Endometrial microvascular endothelial cells (primary cell): ENCODE data around the gene ASH1L. TPM values are rescaled to one million over a fixed set of nuclear protein-coding genes. Genes with fewer than 3 reads are reported as not detected.
"Not testable (repeated sequence)": the region's sequence is repeated elsewhere in the genome, so short reads cannot be mapped to it uniquely, and the experiment has no call there.

Experiments
- in situ Hi-C: cut with HindIII; loops from 2 replicates; pipeline ENCODE4 v1.10.0; 2017; ENCODE audit warnings: low sequenced_read_pairs, low pct_unique_long_range_greater_than_20kb; ENCODE audit errors: inconsistent ontology term
- total RNA-seq: library from RNA; depleted of rRNA; stranded (reverse); fragments of >200 nt; gene quantifications from one replicate; pipeline ENCODE4 v1.2.3, GENCODE V29; 2015; ENCODE audit errors: inconsistent ontology term

The ASH1L gene
- total RNA-seq, 1 donor from 2014 or later = 15.4 TPM

DNA sequence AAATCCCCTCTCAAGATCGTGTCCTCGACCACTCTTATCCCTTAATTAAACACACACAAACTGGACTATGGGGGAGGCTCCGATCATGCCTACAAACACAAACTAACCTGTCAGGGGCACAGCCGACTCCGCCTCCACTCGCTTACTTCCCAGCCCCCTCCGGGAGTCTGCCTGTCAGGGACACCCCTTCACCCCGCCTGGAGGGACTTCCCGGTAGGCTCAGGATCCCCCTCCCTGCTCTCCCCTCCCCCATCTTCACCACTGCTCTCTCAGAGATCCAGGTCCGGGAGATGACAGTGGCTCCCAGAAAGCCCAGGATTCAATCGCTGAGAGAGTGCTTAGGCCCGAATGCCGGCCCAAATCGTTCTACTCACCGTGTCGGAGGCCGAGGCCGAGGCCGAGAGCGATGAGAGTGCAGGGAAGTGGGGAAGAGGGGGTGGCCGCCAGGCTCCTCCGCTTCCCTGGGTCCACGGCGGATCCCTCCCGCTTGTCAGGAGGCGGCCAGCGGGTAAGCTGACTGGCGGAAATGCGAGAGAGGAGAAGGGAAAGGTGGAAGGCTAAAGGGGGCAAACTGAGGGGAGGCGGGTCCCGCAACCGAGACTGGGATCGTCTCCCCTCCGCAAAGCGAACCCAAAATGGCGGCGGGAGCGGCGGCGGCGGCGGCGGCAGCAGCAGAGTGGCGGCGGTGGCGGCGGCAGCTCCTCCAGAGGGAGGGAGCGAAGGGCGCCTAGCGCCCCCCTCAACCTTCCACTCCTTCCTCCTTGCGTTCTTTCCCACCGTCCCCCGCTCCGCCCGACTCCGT lies 623 bp downstream of the ASH1L start:
- in situ Hi-C loops = not testable (repeated sequence)

DNA sequence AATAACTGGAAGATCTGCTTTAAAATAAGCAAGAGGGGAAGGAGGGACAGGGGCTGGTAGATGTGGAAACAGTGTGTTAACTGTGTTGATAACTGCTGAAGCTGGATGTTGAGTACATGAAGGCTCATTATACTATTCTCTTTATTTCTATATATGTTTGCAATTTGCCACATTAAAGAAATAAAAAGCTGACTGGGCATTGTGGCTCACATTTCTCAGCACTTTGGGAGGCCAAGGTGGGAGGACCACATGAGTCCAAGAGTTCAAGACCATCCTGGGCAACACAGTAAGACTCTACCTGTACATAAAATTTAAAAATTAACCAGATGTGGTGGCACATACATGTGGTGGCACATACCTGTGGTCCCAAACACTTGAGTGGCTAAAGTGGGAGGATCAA lies 6.7 kb downstream of the ASH1L start:
- in situ Hi-C loops = no loop called here

GRCh38 chr1:155553349-155553748 lies 9.3 kb downstream of the ASH1L start:
- in situ Hi-C loops = no loop called here

DNA sequence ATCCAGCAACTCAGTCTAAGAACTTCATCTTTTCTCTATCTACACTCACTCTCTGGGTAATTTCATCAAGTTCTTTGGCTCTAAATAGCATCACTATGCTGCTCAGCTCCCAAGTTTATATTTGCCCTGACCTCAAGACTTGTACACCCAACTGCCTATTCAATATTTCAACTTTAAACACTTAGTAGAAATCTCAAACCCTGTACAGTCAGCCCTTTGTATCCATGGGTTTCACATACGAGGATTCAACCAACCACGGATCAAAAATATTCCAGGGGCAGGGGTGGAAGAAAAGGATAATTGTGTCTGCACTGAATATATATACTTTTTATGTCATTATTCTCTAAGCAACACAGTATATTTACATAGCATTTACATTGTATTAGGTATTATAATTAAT lies 13.9 kb downstream of the ASH1L start:
- in situ Hi-C loops = no loop called here

- in situ Hi-C loops = no loop called here
Measured at GRCh38 chr1:155540000-155540874, 22.4 kb downstream of the ASH1L start.

- in situ Hi-C loops = no loop called here
Measured at GRCh38 chr1:155537193-155537592, 25.4 kb downstream of the ASH1L start.

GRCh38 chr1:155531624-155532023 lies 31.0 kb downstream of the ASH1L start:
- in situ Hi-C loops = no loop called here

- in situ Hi-C loops = no loop called here
Measured at GRCh38 chr1:155529929-155530328, 32.7 kb downstream of the ASH1L start.

GRCh38 chr1:155529109-155529508 lies 33.5 kb downstream of the ASH1L start:
- in situ Hi-C loops = no loop called here

DNA sequence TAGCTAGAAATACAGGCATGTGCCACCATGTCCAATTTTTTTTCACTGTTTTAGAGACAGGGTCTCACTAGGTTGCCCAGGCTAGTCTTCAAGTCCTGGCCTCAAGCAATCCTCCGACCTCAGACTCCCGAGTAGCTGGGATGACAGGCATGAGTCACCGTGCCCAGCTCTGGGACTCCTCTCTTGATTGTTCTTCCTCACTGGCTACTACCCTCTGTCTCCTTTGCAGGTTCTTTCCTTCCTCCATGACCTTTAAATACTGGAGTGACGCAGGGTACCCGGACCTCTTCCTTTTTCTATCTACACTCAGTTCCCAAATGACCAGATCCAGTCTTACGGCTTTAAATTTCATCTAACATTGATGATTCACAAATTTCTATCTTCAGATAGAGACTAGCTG lies 34.9 kb downstream of the ASH1L start:
- in situ Hi-C loops = no loop called here

DNA sequence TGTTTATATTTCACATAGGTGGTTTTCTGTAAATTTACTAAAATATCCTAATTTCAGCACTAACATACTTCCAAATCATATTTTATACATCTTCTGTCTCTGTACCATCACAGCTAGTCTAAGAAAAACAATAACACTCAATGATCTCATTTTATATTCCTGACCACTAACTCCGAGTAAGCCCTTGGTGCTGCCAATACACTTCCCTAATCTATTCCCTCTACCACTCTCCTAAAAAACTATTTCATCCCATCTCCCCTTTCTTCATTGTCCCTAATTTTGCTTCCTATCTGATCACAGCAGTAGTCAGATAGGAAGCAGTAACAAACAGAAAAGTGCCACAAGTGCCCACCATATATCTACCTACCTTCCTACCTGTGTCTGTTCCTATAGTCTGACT lies 36.2 kb downstream of the ASH1L start:
- in situ Hi-C loops = no loop called here

DNA sequence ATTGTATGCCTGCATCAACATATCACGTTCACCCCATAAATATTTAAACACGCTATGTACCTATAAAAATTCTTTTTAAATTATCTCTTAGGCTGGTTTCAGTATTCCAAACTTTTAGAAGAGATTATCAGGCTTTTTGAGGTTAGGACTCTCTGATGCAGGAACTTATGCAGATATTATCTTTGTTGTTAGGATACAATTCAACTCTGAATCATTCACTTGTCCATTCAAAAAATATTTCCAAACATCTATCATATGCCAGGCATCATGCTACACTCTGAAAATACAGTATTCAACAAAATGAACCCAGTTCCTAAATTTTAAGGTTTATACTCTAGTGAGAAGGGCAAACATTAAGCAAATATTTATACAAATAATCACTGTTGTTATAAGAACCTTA lies 40.5 kb downstream of the ASH1L start:
- in situ Hi-C loops = no loop called here

GRCh38 chr1:155518484-155518883 lies 44.1 kb downstream of the ASH1L start:
- in situ Hi-C loops = no loop called here

GRCh38 chr1:155514582-155515187 lies 47.9 kb downstream of the ASH1L start:
- in situ Hi-C loops = no loop called here

DNA sequence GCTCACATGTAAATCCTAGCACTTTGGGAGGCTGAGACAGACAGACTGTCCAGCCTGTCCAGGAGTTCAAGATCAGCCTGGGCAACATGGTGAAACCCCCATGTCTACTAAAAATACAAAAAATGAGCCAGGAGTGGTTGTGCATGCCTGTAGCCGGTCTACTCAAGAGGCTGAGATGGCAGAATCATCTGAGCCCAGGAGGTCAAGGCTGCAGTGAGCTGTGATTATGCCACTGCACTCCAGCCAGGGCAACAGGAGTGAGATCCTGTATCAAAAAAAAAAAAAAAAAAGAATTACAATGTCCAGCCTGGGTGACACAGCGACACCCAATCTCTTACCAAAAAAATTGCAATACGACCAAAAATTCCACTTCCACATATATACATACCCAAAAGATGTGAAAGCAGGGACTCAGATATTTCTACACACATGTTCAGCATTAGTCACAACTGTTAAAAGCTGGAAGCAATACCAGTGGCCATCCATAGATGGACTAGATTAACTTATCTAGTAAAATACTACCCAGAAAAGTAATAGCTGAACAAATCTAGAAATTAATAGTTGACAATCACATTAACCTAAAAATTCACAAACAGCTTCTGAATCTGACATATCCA lies 49.2 kb downstream of the ASH1L start:
- in situ Hi-C loops = no loop called here

GRCh38 chr1:155511385-155511784 lies 51.2 kb downstream of the ASH1L start:
- in situ Hi-C loops = not testable (repeated sequence)

- in situ Hi-C loops = no loop called here
Measured at GRCh38 chr1:155509064-155509463, 53.5 kb downstream of the ASH1L start.

- in situ Hi-C loops = no loop called here
Measured at GRCh38 chr1:155507945-155508344, 54.7 kb downstream of the ASH1L start.

DNA sequence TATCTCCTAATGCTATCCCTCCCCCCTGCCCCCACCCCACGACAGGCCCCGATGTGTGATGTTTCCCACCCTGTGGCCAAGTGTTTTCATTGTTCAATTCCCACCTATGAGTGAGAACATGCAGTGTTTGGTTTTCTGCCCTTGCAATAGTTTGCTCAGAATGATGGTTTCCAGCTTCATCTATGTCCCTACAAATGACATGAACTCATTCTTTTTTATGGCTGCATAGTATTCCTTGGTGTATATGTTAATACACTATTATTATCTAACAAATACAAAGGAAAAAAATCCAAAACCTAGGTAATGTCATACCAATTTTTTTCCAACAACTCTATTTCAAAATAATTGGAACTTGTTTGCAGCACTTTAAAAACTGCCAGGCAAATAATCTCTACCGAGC lies 56.6 kb downstream of the ASH1L start:
- in situ Hi-C loops = not testable (repeated sequence)
